Measurements from ENCODE around the gene ADH7. TPM values are rescaled to one million over a fixed set of nuclear protein-coding genes. Genes with fewer than 3 reads are reported as not detected.
A peak's percentile ranks its signal among the peaks of the same experiment; 100 is the strongest.
"Not testable (repeated sequence)": the region's sequence is repeated elsewhere in the genome, so short reads cannot be mapped to it uniquely, and the experiment has no call there.

Gene ADH7
- total RNA-seq, 1 experiment from 2014 or later = not detected

DNA sequence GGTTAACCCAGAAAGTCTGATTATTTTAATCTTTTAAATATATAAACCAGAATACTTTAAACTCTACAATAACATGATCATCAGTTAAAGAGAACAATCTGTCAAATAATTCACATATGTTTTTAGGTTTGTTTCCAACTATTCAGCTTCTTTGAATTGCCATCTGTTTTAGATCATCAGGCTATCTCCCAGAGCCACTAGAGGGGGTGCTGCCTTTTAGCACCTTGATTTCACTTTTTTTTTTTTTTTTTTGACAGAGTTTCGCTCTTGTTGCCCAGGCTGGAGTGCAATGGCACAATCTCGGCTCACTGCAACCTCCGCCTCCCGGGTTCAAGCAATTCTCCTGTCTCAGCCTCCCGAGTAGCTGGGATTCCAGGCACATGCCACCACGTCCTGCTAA is 57.8 kb downstream of the ADH7 start:
- BruUV-seq (replicated peaks); H3K27ac ChIP-seq (ENCODE audit: low read depth, low read length, poor library complexity, severe bottlenecking); H3K27me3 ChIP-seq (replicated peaks; ENCODE audit: insufficient read depth, low read depth, low read length, poor library complexity); H3K4me3 ChIP-seq (ENCODE audit: low read depth, low read length, poor library complexity, severe bottlenecking); POLR2A ChIA-PET (ENCODE audit: low non-redundant PET); H3K9me3 ChIP-seq (ENCODE audit: low read depth, low read length, poor library complexity, severe bottlenecking); H3K4me1 ChIP-seq (ENCODE audit: insufficient read depth, low read length, poor library complexity, severe bottlenecking); intact Hi-C loops (cut with micrococcal nuclease; ENCODE audit: unreplicated experiment); H3K36me3 ChIP-seq (ENCODE audit: insufficient read depth, low read length, poor library complexity, severe bottlenecking): not testable (repeated sequence)
- TF ChIP-seq CTCF (conservative IDR thresholded peaks at IDR 0.05; ENCODE audit: low read depth, low read length) = peak; percentile 41
- peak; percentile 25 for DNase-seq (ENCODE audit: low spot score)
- CTCF ChIA-PET = interaction anchor here (0.6 kb wide), 1 partner anchor 10 kb away, joined by 4 read pairs; no protein-coding TSS in a partner anchor

GRCh38 chr4:99372464-99372863 is 62.7 kb downstream of the ADH7 start:
- H3K36me3 ChIP-seq (ENCODE audit: insufficient read depth, low read length, poor library complexity, severe bottlenecking); H3K4me3 ChIP-seq (ENCODE audit: low read depth, low read length, poor library complexity, severe bottlenecking); intact Hi-C loops (cut with micrococcal nuclease; ENCODE audit: unreplicated experiment); H3K27me3 ChIP-seq (replicated peaks; ENCODE audit: insufficient read depth, low read depth, low read length, poor library complexity); H3K9me3 ChIP-seq (ENCODE audit: low read depth, low read length, poor library complexity, severe bottlenecking); H3K27ac ChIP-seq (ENCODE audit: low read depth, low read length, poor library complexity, severe bottlenecking); BruUV-seq (replicated peaks); H3K4me1 ChIP-seq (ENCODE audit: insufficient read depth, low read length, poor library complexity, severe bottlenecking); CTCF ChIA-PET; POLR2A ChIA-PET (ENCODE audit: low non-redundant PET); DNase-seq (ENCODE audit: low spot score): not testable (repeated sequence)

DNA sequence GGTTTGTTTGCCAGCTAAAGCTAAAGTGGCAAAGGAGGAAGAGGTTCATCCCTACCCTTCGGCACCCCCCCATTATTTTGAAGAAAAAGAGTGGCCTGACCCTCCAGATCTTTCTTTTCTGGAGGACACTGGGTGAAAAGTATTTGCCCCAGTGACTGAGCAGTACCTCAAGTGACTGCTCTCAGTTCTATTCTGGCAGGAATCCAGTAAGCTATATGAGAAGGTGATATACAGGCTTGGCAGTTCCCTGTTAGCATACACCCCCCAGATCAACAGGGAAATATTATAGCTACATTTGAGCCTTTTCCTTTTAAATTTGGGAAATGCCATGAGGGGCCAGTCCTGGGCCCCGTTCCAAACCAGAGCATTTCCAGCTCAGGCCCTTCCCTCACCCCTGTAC is 67.3 kb downstream of the ADH7 start:
- H3K9me3 ChIP-seq (ENCODE audit: low read depth, low read length, poor library complexity, severe bottlenecking); H3K27me3 ChIP-seq (replicated peaks; ENCODE audit: insufficient read depth, low read depth, low read length, poor library complexity); POLR2A ChIA-PET (ENCODE audit: low non-redundant PET); DNase-seq (ENCODE audit: low spot score); H3K4me3 ChIP-seq (ENCODE audit: low read depth, low read length, poor library complexity, severe bottlenecking); CTCF ChIA-PET; H3K36me3 ChIP-seq (ENCODE audit: insufficient read depth, low read length, poor library complexity, severe bottlenecking); intact Hi-C loops (cut with micrococcal nuclease; ENCODE audit: unreplicated experiment); H3K4me1 ChIP-seq (ENCODE audit: insufficient read depth, low read length, poor library complexity, severe bottlenecking); H3K27ac ChIP-seq (ENCODE audit: low read depth, low read length, poor library complexity, severe bottlenecking); BruUV-seq (replicated peaks): not testable (repeated sequence)

DNA sequence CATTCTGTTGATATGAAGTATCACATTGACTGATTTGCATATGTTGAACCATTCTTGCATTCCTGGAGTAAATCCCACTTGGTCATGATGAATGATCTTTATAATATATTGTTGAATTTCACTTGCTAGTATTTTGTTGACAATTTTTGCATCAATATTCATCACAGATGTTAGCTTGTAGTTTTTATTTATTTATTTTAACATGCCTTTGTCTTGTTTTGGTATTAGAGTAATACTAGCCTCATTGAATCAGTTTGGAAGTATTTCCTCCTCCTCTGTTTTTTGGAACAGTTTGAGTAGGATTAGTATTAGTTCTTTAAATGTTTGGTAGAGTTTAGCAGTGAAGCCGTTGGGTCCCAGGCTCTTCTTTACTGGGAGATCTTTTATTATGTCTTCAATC is 68.7 kb downstream of the ADH7 start:
- Histone ChIP-seq H3K4me3 (ENCODE audit: low read depth, low read length, poor library complexity, severe bottlenecking) (no peak overlapping the region), H3K36me3 (ENCODE audit: insufficient read depth, low read length, poor library complexity, severe bottlenecking) (no peaks in the 10 kb centered on the region), H3K9me3 (ENCODE audit: low read depth, low read length, poor library complexity, severe bottlenecking) (peaks cover 3% of the 10 kb centered on the region), H3K27ac (ENCODE audit: low read depth, low read length, poor library complexity, severe bottlenecking) (no peak overlapping the region), H3K27me3 (replicated peaks; ENCODE audit: insufficient read depth, low read depth, low read length, poor library complexity) (no peaks in the 10 kb centered on the region), H3K4me1 (ENCODE audit: insufficient read depth, low read length, poor library complexity, severe bottlenecking) (no peaks in the 10 kb centered on the region)
- intact Hi-C loops (cut with micrococcal nuclease; ENCODE audit: unreplicated experiment) = no loop called here
- CTCF ChIA-PET = no interaction called here
- no TSS peak for BruUV-seq (replicated peaks)
- no peak for TF ChIP-seq EZH2 (IDR thresholded peaks at IDR 0.05; ENCODE audit: borderline replicate concordance, low read depth, low read length, poor library complexity, severe bottlenecking)
- no peak for TF ChIP-seq CTCF (conservative IDR thresholded peaks at IDR 0.05; ENCODE audit: low read depth, low read length)
- no peak for DNase-seq (ENCODE audit: low spot score)
- POLR2A ChIA-PET (ENCODE audit: low non-redundant PET) = no interaction called here

Data from A673 (cell line).